Activated CD8-positive, alpha-beta memory T cell treated with anti-CD3 and anti-CD28 coated beads, Interleukin-2, amount 50 U/mL, for 1 hour (primary cell): ENCODE results near the gene CSGALNACT2.
"Not testable (repeated sequence)": the region's sequence is repeated elsewhere in the genome, so short reads cannot be mapped to it uniquely, and the experiment has no call there.

ENCODE experiments used
- DNase-seq: peaks from one replicate; pipeline ENCODE4 v3.0.0-alpha.2; 2020; ENCODE audit errors: extremely low read depth

The CSGALNACT2 gene

DNA sequence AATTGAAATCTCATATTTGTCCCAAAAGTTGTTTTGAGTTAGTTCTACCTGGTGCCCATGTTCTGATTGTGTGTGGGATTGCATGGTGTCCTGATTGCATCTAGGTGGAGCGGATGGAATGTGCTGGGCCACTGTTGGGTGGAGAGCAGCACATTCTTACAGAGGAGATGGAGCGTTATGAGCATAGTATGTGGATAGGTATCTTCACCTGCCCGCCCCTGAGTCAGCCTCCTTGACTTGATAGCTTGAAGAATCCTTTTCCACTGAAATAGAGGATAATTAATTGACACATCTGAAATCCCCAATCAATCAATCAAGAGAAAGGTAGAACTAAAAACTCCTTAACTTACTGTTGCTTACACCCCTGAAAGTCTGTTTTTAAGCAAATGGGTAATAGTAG lies 45.5 kb downstream of the CSGALNACT2 start:
- DNase-seq, result not testable (repeated sequence)

GRCh38 chr10:43186150-43186549 lies 47.9 kb downstream of the CSGALNACT2 start:
- DNase-seq, result no peak

DNA sequence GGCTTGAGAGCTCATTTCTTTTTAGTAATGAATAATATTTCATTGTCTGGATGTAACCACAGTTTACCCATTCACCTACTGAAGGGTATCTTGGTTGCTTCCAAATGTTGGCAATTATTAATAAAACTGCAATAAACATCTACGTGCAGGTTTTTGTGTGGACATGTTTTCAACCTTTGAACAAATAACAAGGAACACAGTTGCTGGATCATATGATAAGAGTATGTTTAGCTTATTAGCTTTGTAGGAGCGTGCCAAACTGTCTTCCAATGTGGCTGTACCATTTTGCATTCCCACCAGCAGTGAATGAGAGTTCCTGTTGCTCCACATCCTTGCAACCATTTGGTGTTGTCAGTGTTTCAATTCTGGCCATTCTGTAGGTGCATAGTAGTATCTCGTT lies 49.0 kb downstream of the CSGALNACT2 start:
- no peak for DNase-seq

GRCh38 chr10:43188702-43189101 lies 50.5 kb downstream of the CSGALNACT2 start:
- DNase-seq, result no peak

DNA sequence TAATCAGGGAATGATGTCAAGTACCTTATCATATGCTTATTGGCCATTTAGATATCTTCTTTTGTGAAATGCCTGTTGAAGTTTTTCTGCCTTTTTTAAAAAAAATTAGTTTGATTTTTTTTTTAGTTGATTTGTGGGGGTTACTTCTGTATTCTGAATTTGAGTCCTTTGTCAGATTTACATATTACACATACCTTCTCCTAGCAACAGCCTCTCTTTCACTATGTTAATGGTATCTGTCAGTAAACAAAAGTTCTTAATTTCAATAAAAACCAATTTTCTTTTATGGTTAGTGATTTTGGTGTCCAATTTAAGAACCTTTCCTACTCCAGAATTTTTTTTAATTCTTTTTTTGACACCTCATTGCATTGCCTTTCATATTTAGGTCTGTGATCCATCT lies 52.0 kb downstream of the CSGALNACT2 start:
- DNase-seq, result no peak

- DNase-seq, result no peak
Observed at GRCh38 chr10:43190775-43191174, 52.5 kb downstream of the CSGALNACT2 start.

DNA sequence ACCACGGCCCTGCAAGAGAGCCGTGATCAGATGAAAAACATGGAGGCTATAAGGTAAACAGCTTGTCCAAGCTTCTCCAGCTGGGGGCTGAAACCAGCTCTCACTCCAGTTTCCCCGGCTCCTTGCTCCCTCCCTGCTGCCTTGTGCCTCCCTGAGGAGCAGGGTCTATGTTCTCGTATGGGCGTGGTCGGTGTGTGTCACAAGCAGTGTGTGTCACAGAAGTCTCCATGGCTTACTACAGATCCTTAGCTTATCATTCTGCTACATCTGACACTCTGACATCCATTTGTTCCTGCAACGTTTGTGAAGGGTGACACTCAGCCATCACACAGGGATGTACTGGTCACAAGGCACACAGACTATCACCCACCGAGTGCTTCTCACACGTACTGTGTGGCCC lies 54.6 kb downstream of the CSGALNACT2 start:
- DNase-seq, result no peak

GRCh38 chr10:43193496-43194080 lies 55.3 kb downstream of the CSGALNACT2 start:
- DNase-seq, result no peak

DNA sequence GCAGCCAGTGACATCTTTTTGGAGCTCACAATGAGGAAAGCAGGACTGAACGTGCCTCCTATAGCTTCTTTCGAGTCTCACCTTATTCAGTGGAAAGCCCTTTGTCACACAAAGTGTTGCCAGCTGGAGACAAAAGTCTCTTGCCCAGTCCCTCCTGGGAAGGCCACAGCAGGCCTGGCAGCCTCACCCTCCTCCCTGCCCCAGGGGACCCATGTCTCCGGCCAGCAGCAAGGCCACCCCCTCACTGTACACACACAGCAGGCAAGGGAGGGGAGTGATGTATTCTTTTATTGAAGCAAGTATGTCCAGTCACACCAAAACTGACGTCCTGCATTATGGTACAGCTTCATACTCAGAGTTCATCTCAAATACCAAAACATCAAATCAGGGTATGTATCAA lies 56.0 kb downstream of the CSGALNACT2 start:
- no peak for DNase-seq

GRCh38 chr10:43194859-43195258 lies 56.6 kb downstream of the CSGALNACT2 start:
- DNase-seq, result no peak

GRCh38 chr10:43195557-43195956 lies 57.3 kb downstream of the CSGALNACT2 start:
- no peak for DNase-seq

DNA sequence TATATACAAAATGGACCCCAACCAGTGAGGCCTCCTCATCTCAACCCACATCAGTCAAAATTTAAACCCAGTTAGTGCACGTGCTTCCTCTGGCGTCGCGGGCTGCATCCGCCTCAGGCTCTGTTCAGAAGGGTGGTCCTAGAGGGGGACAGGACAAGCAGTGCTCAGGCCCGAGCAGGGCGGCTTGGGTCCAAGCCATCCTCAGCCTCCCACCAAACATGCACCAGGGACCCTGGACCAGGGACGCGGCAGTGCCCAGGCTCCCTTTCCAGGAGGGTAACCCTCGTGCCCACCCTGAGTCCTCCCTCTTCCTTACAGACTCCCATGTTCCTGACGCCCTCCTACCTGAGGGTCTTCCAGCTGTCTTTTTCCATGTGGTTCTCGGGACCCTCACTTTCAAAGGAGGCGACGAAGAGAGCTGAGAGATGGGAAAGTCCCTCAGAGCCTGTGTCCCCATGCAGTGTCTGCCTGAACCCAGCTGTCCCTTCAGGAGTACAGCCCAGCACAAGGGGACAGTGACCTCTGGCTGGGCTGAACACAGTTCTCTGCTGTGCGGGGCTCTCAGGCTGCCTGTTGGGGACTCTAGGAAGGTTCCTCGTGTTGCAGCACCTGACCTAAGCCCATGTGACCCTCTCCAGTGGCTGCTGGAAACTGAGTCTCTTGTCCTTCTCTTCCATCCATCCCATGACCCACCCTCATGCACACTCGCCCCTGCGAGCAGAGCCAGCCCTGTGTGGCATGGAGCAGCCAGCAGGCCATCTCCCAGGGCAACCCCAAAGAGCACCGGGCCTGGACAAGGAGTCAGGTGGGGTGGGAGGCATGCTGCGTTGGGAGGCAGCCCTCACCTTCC lies 58.1 kb downstream of the CSGALNACT2 start:
- DNase-seq, result no peak

DNA sequence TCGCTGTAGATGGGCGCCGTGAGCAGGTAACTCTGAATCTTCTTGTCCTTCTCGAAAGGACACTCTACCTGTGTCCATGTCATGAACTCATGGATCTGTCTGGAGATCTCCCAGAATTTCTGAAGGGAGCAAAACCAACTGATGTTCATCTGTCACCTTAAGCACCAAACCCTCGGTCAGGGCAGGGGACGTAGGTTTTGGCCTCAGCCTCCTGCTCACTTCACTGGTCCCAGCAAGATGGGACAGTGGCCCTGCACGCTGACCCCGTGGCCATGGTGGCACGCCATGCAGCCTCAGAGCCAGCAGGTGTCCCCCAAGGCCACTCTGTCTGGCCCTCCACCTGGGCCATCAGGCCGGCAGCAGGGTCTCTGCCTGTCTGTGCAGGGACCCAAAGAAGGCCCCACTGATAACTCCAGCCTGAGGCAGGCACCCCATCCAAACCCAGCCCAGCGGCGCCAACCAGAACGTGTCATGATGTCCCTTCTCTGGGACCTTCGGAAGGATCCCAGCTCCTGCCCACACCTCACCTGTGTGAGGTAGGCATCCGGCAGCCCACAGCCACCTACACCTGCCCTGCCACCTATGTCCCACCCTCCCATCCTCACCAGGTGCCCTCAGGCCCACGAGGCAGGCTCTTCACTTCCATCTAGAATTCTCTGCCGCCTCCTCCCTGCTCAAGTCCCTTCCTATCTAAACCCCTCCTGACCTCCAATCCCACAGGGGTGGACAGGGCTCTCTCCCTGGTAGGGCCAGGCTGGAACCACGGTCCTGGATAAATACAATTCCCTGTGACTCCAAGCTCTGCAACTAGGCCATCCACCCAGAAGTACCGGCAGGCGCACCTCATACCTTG lies 59.0 kb downstream of the CSGALNACT2 start:
- no peak for DNase-seq

DNA sequence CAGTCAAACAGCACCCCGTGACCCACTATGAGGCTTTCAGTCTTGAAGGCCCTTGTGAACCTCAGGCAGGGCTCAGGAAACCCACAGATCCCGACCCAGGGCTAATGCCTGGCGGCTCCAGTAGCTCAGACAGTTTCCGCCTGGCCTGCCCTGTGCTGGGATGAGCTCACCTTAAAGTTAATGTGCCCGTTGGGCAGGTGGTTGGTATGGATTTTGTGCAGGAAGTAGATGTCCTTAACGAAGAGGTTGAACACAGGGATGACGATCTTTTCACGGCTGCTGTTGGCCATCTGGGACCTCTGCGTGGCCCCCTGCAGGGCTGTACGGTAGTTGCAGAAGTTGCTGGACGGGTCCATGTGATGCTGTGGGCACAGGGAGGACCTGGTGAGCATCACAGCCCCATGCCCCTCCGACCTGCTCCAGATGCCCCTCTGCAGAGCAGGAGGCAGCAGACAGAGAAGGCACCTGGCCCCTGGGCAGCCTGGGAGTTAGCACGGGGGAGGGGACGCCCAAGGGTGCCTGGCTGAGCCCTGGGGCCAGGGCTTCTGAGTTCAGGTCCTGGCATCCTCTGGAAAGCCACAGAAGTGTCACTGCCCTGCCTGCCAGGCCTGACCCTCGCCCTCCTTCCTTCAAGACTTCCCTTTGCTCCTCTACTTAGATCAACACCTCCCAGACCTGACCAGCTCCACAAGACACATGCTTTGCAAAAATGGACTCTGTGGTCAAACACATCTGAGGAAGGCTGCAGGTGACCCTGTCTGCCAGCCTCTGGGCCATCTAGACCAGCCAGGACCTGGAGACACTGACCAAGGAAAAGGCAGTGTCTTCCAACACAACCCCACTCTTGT lies 59.8 kb downstream of the CSGALNACT2 start:
- no peak for DNase-seq

DNA sequence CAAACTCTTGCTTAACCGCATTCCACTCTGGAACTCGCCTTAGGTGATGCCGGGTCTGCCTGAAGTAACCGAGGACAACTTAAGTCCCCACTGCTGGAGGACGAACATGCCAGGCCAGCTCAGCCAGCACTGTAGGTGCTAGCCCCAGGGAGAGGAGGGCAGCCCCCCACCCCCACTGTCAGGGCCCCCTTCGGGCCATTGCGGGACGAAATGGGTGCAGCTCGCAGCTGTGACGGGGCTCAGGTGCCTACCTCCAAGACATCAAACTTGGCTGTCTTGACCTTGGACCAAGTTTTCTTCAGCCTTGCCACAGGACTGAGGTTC lies 60.4 kb downstream of the CSGALNACT2 start:
- no peak for DNase-seq

DNA sequence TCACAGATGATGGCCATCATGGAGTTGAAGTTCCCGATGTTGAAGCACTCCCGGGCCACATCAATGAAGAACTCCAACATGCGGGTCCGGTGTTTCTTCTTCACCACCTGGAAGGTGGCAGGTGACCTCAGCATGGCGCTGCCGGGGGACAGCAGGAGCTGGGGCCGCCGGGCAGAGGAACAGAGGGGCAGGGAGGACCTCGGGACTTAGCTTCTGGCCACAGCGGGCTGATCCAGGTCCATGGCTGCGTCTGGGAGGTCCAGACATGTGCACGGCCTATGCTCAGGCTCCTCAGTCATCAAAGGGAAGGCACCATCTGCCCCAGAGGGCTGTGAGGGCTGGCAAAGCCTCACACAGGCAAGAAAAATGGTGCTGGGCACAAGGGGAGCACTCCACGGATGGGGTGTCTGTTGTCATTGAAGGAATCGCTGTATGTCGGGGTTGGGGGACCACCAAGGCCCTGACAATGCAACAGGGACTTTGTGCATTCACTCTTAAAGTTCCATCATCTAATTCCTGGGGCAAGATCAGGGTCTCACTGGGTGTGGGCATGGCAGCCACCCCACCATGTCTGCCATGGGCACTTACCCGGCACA lies 60.9 kb downstream of the CSGALNACT2 start:
- DNase-seq, result no peak

DNA sequence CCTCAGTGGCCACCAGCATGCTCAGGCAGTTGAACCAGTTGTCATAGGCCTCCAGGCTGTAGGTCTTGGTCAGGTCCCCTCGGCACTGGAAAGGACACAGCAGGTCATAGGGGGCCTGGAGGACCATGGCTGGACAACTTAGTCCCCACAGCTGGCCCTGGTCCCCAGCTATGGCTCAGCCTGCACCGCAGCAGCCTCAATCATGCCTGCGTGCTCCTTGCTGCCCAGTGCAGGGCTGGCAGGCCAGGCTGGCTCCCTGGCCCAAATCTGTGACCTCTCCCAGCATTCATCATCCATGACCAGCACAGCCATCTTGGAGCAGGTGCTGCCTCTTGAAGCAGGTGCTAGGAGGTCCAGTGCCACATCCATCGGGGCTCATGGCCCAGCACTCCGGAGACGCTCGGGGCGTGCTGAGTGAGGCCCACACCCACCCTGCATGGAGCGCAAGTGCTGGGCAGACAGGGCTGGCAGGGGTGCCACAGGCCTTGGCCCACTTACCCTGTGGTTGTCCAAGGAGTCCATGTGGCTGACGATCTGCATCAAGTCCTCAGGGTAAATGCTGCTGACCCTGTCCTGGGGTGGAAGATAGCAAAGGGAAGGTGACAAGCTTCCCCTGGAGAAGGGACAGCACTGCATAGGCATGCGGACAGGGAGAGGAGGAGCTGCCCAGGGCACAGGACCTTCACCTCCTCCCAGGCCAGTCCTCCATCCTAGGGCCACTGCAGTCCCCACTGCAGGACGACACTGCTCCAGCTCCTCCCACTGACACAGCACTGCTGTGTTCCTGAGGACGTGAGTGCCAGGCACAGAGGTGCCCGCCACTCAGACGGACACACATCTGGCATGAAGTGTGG lies 61.7 kb downstream of the CSGALNACT2 start:
- no peak for DNase-seq

GRCh38 chr10:43200538-43201390 lies 62.5 kb downstream of the CSGALNACT2 start:
- DNase-seq, result no peak

- DNase-seq, result no peak
Observed at GRCh38 chr10:43201545-43202131, 63.4 kb downstream of the CSGALNACT2 start.
